PFSK-1 (cell line): ENCODE results near the gene C1QBP.

Experiments used
- POLR2AphosphoS5 ChIP-seq: IDR thresholded peaks from 2 replicates; pipeline ENCODE4 v1.6.1; 2012; ENCODE audit warnings: low read depth, mild to moderate bottlenecking, control low read depth, low read length, moderate library complexity
- SIN3A ChIP-seq: IDR thresholded peaks from 2 replicates; pipeline ENCODE4 v1.6.1; 2012; ENCODE audit warnings: mild to moderate bottlenecking, low read length, moderate library complexity, borderline replicate concordance; ENCODE audit not compliant: insufficient read depth

GRCh38 chr17:5430413-5430999 lies 8.4 kb downstream of the C1QBP start:
- TF ChIP-seq POLR2AphosphoS5, result no peak
- TF ChIP-seq SIN3A, result no peak
